ENCODE data around the gene COQ10A.
"Not testable (repeated sequence)": the region's sequence is repeated elsewhere in the genome, so short reads cannot be mapped to it uniquely, and the experiment has no call there.

GRCh38 chr12:56266068-56266692, 562 bp upstream of the COQ10A start:
- not testable (repeated sequence) for TF ChIP-seq EZH2phosphoT487 (IDR thresholded peaks at IDR 0.05; ENCODE audit: insufficient read depth, low read depth); EZH2 (IDR thresholded peaks at IDR 0.05; ENCODE audit: insufficient read depth, poor library complexity, severe bottlenecking)
